Activated B cell treated with CpG ODN at 0.5 μM for 24 hours (primary cell): Measurements from ENCODE around the gene LIPJ. TPM values are rescaled to one million over a fixed set of nuclear protein-coding genes. Genes with fewer than 3 reads are reported as not detected.

Source experiments
- ATAC-seq: fragments of 200-7000 bp; cut with Tn5 transposase; one replicate; pipeline ENCODE4 v1.10.0; 2021; ENCODE audit warnings: low read depth, mild to moderate bottlenecking, moderate library complexity
- CTCF ChIA-PET: fragments of 350-600 bp; sonication (Branson Sonifier 250); formaldehyde crosslinking; loops from one replicate; lab custom pipeline; 2021; ENCODE audit warnings: antibody characterized with exemption; lab: Charles Lee
- POLR2A ChIA-PET: fragments of 350-600 bp; sonication (Branson Sonifier 250); formaldehyde crosslinking; loops from one replicate; lab custom pipeline; 2021; ENCODE audit warnings: antibody characterized with exemption; lab: Charles Lee
- DNase-seq: peaks from one replicate; pipeline ENCODE4 v3.0.0; 2022
- H3K27ac Mint-ChIP-seq: one replicate; pipeline ENCODE4 v1.8.0; 2020; ENCODE audit warnings: mixed read lengths
- H3K27me3 Mint-ChIP-seq: one replicate; pipeline ENCODE4 v1.8.0; 2021; ENCODE audit warnings: mixed read lengths
- H3K36me3 Mint-ChIP-seq: one replicate; pipeline ENCODE4 v1.8.0; 2021; ENCODE audit warnings: low read depth, mixed read lengths
- H3K4me1 Mint-ChIP-seq: one replicate; pipeline ENCODE4 v1.8.0; 2021; ENCODE audit warnings: mixed read lengths
- H3K4me3 Mint-ChIP-seq: one replicate; pipeline ENCODE4 v1.8.0; 2020; ENCODE audit warnings: mild to moderate bottlenecking, mixed read lengths
- H3K9me3 Mint-ChIP-seq: one replicate; pipeline ENCODE4 v1.8.0; 2020; ENCODE audit warnings: mixed read lengths
- intact Hi-C: fragments of 100-400 bp; cut with micrococcal nuclease; formaldehyde crosslinking; loops from one replicate; pipeline ENCODE4 v1.15.1; 2024
- total RNA-seq: library from RNA; stranded (reverse); gene quantifications from 2 replicates; pipeline ENCODE4 v1.2.3, GENCODE V29; 2022
- TF ChIP-seq, protein P1 (sequence below): fragments of 200-600 bp; IDR thresholded peaks from one replicate; pipeline ENCODE4 v1.8.0; 2022; ENCODE audit warnings: antibody characterized with exemption, mild to moderate bottlenecking

Gene LIPJ
- total RNA-seq, 1 donor from 2014 or later = 0.31 TPM

DNA sequence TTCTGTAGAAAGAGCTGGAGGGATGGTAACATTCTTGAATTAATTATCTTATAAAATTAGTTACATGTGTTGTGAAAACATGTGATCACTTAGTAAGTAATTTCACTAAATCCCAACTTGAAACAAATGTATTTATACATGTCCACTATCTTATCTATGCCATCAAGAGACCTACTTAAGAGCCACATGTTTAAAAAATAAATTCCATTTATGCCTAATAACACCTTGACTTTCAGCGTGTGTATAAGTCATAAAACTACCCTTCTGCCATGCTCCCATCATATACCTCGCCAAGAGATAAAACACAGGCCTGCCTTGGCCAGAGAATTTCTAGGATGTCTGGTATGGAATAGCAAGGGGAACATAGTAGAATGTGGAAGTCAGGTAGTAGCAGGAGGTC, 37.3 kb downstream of the LIPJ start:
- H3K4me3 Mint-ChIP-seq = no peak overlapping the region
- H3K27ac Mint-ChIP-seq = no peak overlapping the region
- DNase-seq (no peak), ATAC-seq (no peak)
- H3K4me1 Mint-ChIP-seq = no peaks in the 10 kb centered on the region
- no peaks in the 10 kb centered on the region for H3K36me3 Mint-ChIP-seq
- peaks cover 3% of the 10 kb centered on the region for H3K9me3 Mint-ChIP-seq
- TF ChIP-seq, protein P1, sequence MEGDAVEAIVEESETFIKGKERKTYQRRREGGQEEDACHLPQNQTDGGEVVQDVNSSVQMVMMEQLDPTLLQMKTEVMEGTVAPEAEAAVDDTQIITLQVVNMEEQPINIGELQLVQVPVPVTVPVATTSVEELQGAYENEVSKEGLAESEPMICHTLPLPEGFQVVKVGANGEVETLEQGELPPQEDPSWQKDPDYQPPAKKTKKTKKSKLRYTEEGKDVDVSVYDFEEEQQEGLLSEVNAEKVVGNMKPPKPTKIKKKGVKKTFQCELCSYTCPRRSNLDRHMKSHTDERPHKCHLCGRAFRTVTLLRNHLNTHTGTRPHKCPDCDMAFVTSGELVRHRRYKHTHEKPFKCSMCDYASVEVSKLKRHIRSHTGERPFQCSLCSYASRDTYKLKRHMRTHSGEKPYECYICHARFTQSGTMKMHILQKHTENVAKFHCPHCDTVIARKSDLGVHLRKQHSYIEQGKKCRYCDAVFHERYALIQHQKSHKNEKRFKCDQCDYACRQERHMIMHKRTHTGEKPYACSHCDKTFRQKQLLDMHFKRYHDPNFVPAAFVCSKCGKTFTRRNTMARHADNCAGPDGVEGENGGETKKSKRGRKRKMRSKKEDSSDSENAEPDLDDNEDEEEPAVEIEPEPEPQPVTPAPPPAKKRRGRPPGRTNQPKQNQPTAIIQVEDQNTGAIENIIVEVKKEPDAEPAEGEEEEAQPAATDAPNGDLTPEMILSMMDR = no peak
- intact Hi-C loops = no loop called here
- H3K27me3 Mint-ChIP-seq = no peaks in the 10 kb centered on the region
- CTCF ChIA-PET = no interaction called here
- POLR2A ChIA-PET = no interaction called here

DNA sequence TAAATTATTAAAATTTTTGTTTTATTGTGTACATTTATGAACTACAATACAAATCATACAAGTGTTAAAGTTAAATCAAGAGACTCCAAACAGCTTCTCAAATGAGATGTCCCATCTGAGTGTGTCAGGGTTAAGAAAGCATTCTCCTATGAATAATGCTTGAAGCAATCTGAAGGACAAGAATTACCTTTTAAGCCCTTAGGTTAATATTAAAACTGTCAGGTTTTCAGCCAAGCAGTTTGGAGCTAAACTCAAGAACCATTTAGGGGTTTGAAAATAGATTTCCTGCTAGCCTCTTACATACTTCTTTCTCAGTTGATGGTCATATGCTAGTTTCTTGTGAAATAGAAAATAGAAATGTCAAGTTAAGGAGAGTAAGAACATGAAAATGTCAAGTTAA, 38.3 kb downstream of the LIPJ start:
- H3K36me3 Mint-ChIP-seq = no peaks in the 10 kb centered on the region
- ATAC-seq = no peak
- no peak overlapping the region for H3K27ac Mint-ChIP-seq
- H3K4me1 Mint-ChIP-seq = no peaks in the 10 kb centered on the region
- no peaks in the 10 kb centered on the region for H3K27me3 Mint-ChIP-seq
- POLR2A ChIA-PET = no interaction called here
- CTCF ChIA-PET = no interaction called here
- H3K4me3 Mint-ChIP-seq = no peak overlapping the region
- DNase-seq = no peak
- intact Hi-C loops = no loop called here
- peaks cover 3% of the 10 kb centered on the region for H3K9me3 Mint-ChIP-seq
- TF ChIP-seq, protein P1 = no peak

DNA sequence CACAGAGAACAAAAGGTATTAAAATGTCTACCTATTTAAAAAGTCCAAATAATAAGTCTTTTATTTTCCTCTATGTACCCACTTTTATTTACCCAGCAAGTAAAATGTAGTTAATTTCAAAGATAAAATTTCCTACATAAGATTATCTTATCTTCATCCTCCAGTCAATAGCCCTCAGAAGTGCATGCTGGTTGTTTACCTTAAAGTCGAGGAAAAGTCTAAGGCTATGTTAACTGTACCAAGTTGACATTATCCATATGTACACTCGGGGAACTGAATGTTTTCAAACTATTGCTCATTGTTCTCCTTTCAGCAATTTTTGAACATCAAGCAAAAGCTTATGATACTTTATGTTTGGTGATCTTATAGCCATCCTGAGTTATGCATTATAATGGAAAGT, 53.6 kb downstream of the LIPJ start:
- ATAC-seq = no peak
- POLR2A ChIA-PET = no interaction called here
- no peak for DNase-seq
- Mint-ChIP-seq H3K4me3 (no peak overlapping the region), H3K27me3 (peaks cover 21% of the 10 kb centered on the region), H3K27ac (no peak overlapping the region), H3K9me3 (peaks cover 2% of the 10 kb centered on the region), H3K4me1 (no peaks in the 10 kb centered on the region), H3K36me3 (no peaks in the 10 kb centered on the region)
- intact Hi-C loops = no loop called here
- CTCF ChIA-PET = no interaction called here
- TF ChIP-seq, protein P1 = no peak

DNA sequence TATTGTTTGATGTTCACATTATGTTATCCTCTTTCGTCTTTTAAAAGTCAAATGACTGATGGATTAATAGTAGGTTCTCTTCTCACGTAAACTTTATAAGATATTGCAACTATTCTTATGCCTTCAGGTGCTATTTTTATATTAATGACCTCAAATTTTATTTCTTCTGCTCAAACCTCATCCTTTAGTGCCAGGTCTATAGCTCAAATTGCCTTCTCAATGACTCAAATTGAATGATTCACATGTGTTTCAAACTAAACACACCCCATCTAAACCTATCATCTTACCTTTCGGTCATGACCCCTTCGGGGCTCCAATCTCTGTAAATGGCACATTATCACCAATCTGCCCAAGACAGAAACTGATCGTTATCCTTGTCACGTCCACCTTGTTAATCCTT, 55.6 kb downstream of the LIPJ start:
- ChIA-PET CTCF (no interaction called here), POLR2A (no interaction called here)
- Mint-ChIP-seq H3K36me3 (no peaks in the 10 kb centered on the region), H3K4me1 (no peaks in the 10 kb centered on the region), H3K4me3 (no peak overlapping the region), H3K9me3 (peaks cover 2% of the 10 kb centered on the region), H3K27me3 (peaks cover 9% of the 10 kb centered on the region), H3K27ac (no peak overlapping the region)
- intact Hi-C loops = no loop called here
- TF ChIP-seq, protein P1 = no peak
- DNase-seq (no peak), ATAC-seq (no peak)

DNA sequence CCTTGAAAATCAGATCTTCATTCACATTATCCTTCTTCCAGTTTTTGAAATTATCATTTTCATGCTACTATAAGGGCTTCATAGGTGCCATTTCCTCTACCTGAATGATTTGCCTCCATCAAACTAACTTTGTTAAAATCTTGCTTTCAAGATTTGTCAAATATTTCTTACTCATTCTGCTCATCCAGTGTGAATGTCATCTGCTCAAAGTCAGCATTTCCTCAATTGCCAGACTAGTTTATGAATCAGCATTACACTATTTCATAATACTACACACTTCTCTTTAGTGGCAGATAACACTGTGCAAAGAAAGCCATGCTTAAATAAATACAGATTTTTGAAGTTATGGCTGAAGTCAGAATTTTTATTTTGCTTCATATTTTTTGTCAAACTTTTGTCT, 56.4 kb downstream of the LIPJ start:
- no peak overlapping the region for H3K27ac Mint-ChIP-seq
- H3K36me3 Mint-ChIP-seq = no peaks in the 10 kb centered on the region
- DNase-seq (no peak), ATAC-seq (no peak)
- intact Hi-C loops = no loop called here
- peaks cover 4% of the 10 kb centered on the region for H3K27me3 Mint-ChIP-seq
- no peaks in the 10 kb centered on the region for H3K4me1 Mint-ChIP-seq
- TF ChIP-seq, protein P1 = no peak
- no peak overlapping the region for H3K4me3 Mint-ChIP-seq
- CTCF ChIA-PET = no interaction called here
- POLR2A ChIA-PET = no interaction called here
- peaks cover 2% of the 10 kb centered on the region for H3K9me3 Mint-ChIP-seq
